NCI-H1930 (cell line): ENCODE results near the gene TRPM3.

Experiments used
- DNase-seq, 2 experiments: peaks; one replicate each; lab custom pipeline; 2025; lab: John Stamatoyannopoulos, UW

The TRPM3 gene

DNA sequence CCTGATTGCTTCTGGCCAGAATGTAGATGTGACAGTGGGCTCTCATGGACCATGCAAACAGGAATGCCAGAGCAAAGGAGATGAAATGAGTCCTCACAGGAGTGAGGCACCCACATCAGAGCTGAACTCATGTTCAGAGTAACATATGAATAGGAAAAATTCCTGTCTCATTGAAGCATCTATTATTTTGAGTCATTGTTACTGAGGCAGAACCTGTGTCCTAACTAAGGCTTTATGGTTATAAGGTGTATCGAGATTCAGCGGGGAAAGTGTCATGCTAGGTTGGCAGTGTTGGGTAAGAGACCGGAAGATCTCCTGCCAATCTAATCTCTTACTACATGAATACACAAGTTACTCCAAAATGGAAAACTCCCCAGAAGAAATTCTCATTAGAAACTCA lies 304.1 kb downstream of the TRPM3 start:
- DNase-seq = no peak

DNA sequence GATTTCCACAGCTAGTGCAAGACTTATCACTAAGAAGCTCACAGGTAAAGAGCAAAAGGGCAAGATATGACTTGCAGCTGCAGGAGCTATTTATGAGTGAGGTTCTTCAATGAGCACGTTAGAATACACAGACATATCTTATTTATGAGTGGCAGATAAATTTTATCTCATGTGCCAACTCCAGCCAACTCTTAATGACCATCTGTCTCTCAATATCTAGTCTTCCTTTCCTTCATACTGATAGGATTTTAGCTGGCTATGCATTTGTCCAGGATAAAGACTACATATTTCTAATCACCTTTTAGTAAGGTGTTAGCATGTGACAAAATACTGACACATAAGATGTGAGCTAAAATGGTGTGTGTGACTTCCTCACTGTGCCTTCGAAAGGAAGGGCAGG lies 304.5 kb downstream of the TRPM3 start:
- no peak for DNase-seq

DNA sequence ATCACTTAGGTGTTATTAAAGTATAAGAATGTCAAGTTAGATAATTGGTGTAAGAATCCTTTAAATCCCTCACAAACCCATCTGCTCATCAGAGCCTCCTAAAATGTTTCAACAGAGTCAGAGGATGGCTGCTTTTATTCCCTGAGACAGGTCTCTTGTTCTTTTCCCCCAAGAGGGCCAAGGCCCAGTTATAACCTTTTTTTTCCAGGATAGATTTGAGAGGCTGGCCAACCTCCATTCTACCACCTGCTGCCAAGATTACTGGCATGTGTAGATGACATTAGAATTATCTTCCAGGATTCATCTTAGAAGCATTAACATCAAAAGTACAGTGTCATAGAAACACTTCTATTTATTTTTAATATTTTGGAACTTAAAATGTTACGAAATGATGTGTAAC lies 305.1 kb downstream of the TRPM3 start:
- DNase-seq = no peak

DNA sequence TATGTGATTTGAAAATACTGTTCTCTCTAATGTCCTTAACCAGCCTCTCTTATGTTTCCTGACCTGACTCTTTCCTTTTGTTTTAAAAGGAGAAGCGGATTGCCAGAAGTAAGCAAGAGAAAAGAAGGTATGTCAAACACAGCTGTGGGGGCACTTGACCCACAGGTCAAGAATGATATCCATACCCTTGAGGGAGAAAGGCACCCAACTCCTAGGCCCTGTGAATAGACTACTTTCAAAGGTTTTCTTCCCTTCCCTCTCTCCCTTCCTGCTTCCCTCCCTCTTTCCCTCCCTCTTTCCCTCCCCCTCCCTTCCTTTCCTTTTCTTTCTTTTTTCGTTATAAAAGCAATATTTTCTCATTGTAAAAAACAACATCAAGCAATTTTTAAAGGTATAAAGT lies 306.8 kb downstream of the TRPM3 start:
- no peak for DNase-seq

DNA sequence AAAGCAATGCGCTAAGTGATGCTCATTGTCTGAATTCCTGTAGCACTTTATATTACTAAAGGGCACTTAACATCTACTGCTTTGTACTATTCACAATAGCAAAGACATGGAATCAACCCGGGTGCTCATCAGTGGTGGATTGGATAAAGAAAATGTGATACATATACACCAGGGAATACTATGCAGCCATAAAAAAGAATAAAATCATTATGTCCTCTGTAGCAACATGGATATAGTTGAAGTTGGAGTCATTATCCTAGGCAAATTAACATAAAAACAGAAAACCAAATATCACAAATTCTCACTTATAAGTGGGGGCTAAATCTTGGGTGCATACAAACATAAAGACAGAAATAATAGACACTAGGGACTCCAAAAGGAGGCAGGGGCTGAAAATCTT lies 308.3 kb downstream of the TRPM3 start:
- DNase-seq = no peak

DNA sequence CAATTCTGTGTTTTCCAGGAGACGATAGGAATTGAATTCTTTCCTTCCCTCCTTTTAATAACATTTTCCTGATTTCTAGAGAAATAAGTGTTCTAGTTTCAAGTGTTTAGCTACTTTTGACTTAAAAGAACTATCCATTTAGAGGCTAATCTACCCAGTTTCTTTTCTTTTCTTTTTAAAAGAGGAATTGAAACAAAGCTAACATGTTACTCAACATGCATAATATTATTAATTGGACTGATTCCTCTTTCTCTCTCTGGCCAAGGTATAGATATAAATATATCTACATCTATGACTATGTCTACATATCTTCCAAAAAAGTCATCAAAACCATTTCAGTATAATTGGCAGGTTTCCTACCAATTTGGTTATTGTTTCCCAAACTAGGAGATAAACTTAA lies 309.8 kb downstream of the TRPM3 start:
- no peak for DNase-seq

DNA sequence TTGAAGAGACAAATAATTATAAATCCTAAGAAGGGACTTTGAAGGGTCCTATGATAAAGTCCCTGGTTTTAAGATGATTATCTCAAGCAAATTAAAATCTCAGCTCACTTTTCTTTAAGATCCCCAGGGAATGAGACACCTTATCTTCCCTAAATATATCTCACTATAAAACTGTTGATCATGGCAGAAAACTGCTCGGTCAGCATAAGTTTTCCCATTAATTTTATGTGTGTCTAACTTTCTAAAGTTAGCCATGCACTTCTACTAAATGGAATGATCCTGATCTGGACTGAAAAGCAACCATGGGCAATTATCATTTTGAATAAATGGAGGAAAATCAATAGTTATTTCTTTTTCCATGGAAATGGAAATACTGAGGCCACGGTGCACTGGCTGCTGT lies 314.5 kb downstream of the TRPM3 start:
- DNase-seq = no peak

DNA sequence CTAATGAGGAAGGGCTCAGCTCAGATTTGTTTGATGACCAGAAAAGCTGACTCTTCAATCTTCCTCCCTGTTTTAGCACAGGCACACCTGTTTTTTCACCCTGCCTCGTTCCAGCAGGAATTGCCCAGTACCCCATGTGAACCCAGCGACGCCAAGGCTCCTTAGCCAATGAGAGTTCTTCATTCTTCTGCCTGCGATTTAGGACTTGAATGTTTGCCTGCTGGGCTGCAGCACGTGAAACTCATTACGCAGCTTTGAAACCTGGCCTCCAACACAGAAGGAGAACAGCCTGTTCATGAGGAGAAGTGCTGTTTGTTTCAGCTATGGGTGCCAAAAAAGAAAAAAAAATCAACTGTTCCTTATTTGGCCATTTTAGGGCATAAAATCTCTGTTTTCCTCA lies 315.5 kb downstream of the TRPM3 start:
- DNase-seq = no peak

DNA sequence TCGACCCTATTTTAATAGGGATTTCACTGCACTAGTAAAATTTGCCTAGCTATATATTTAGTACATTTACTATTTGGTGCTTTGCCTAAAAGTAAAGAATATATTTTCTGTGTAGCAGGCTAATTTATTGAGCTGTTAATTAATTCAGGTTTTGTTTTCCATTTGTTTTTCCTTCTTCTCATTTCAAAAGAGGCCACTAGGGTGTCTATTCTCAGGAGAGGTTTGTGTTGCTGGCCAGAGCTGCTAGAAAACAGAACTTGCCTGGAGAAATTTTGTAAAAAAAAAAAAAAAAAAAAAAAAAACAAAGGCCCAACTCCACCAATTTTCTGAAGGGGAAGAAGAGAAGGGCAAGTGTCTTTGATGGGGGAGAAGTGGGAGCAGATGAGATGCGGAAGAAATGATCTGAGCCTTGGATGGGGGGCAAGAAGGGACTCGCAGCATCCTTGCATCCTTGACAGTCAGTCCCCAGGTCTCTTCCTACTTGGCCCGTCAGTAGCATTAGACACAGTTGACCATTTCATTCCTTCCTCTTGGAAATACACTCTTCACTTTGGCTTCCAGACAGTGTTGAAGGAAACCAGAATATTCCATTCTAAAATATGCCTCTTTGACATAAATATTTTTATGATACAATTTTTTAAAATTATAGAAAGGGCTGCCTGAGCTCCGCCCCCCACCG lies 318.5 kb downstream of the TRPM3 start:
- DNase-seq = no peak

DNA sequence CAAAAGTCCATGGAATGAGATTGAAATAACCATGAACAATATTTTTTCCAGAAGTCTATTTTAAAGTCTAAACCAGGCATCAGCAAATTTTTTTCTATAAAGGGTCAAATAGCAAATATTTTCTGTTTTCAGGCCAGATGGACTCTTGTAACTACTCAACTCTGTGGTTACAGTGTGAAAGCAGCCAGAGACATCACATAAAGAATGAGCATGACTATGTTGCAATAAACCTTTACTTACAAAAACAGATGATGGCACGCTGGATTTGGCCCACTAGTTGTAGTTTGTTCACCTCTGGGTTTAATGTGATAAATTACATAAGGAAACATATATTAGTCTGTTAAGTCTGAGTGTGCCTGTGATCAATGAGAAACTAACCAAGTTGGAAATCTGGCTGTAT lies 319.2 kb downstream of the TRPM3 start:
- DNase-seq = no peak

DNA sequence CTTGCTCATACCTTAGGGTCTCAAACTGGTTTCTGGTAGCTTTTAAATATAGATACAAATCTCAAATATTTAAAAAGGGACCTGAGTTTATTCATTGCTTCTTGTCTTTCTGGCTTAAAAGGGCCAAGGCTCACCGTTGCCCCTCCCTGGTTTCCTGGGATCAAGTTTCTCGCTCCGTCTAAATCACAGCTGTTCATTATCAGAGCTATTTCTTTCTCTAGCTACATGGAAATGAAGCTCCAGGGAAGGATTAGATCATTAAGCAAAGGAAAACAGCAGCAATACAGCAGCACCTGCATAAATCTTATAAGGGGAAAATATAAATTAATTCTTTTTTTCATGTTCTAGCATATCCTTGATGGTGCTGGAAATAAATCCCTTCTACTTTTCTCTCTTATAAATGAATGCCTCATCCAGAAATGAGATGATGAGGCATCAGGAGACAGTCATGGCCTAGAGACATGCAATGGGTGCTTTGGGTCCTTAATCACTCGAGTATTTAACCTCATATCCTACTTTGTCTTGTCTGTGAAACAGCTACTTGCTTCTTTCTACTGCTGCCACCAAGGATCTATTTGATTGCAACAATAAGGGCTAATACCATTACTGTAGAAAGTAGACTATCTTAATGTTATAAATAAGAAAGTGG lies 320.1 kb downstream of the TRPM3 start:
- DNase-seq = no peak

DNA sequence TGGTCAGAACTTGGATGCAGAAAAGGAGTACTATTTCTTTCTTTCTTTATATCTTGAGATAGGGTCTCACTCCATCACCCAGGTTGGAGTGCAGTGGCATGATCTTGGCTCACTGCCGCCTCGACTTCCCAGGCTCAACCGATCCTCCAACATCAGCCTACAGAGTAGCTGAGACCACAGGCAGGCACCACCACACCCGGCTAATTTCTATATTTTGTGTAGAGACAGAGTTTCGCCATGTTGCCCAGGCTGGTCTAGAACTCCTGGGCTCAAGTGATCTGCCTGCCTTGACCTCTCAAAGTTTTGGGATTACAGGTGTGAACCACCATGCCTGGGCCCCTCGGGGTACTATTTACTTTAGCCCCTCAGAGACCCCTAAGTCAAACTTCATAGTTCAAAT lies 323.4 kb downstream of the TRPM3 start:
- no peak for DNase-seq

DNA sequence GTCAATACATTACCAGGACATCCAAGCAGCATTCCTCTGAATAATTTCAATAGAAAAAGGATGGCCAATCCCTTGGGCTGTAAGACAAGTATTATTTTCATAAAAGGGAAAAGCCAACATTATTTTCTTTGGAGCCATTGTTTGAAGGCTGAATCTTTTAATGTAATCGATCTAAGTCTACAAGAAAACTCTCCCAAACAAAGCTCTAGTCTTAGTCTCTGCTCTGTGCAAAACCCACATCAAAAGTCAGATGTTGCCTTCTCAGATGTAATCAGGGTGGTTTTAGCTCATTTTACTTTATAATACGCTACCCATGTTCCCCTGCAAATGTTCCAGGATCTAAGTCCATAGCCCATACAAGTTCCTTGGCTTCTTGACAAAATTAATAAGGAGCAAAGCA lies 325.6 kb downstream of the TRPM3 start:
- DNase-seq = no peak

DNA sequence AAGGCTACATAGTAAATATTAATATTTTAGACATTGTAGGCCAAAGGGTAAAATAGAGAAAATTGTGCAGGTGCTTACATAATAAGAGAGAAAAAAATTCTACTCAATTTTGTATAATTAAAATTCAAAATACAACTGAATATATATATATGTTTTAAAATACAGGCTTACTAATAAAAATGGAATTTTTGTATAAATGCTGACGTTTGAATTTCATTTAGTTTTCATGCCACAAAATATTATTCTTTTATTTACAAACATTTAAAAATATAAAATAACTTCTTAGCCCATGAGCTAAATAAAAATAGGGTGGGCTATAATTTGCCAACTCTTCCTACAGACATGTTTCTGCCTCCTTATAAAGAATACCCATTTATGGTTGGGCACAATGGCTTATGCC lies 328.6 kb downstream of the TRPM3 start:
- DNase-seq = no peak

DNA sequence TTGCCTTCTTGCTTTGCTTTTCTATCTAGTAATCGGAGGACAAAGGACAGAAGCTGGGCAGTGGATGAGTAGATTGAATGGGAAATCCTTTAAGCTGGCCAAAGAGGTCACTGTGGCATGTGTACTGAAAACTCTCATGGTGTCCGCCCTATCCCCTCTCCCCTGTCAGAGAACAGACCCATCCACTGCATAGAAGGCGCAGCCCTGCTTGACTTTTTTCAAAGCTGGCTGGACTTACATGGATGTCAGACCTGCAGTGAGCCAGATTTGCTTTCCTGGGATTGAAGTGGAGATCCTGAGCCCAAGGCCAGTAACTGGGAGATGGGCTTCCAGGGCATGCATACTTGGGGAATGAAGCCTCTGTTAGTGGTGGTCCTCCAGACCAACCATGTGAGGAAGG lies 329.5 kb downstream of the TRPM3 start:
- no peak for DNase-seq

DNA sequence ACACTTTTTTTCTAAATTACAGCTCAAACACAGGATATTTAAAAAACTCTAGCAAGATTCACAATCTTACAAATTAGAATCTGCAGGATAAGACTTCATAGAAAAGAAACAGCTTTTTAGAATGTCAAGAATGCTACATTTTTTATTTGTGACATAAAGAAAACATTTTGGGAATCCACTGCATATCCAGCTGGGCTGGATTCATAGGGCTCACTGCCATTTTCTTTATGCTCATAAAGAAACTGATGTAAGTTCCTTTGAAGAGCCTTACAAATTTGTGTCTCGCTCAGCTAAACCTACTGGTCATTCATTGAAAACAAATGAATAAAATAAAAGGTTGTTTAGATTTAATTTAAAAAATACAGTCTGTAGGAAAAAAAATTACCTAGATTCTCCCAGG lies 332.3 kb downstream of the TRPM3 start:
- DNase-seq = no peak

DNA sequence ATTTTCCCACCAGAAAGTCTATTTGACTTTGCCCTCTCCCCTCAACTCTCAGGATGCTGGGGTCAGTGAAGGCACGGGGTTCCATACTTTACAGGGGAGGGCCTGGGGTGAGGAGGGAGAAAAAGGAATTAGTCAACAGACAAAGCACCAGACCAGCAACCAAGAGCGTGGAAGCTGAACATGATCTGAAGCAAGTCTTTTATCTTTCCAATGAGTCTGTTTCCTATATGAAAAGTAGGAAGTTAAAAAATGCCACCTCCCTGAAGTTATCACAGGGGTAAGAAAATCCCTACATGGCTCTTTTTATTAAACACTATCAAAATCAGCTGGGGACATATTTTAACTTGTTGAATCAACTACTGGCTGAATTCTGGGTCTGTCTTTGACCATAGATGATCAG lies 337.0 kb downstream of the TRPM3 start:
- DNase-seq = no peak

DNA sequence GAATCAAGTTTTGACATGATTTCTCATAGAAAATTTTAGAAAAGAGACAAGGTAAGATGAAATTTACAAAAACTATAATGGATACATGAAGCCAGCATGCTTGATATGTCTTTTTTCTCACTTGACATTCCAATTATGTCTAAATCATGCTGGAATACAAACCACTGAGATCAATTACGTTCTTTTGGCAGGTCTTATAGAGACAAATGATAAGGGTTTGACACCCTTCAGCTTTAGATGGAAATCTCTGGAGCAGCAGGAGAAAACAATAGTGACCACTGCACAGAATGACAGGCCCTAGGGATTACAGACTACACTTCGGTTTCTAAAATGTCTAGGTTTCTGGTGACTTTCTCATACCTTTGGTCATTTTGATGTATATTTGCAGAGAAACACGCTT lies 342.9 kb downstream of the TRPM3 start:
- DNase-seq = no peak

DNA sequence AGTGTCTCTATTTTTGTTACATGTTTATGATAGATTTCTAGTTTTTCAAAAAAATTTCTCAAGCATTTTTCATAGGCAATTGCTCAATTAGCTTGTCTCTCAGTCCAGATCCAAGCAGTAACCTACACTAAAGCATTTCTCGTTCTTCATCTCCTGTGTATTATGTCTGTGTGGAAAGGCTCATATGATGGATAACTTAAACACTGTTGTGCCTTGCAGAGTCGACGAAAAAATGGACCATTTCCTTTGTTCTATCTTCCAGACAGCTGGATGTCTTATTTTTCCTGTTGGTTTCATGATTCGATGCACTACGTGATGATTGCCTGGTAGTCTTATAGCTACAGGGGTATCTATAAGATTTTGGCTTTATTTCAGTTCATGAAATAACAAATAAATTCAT lies 347.8 kb downstream of the TRPM3 start:
- DNase-seq = no peak

DNA sequence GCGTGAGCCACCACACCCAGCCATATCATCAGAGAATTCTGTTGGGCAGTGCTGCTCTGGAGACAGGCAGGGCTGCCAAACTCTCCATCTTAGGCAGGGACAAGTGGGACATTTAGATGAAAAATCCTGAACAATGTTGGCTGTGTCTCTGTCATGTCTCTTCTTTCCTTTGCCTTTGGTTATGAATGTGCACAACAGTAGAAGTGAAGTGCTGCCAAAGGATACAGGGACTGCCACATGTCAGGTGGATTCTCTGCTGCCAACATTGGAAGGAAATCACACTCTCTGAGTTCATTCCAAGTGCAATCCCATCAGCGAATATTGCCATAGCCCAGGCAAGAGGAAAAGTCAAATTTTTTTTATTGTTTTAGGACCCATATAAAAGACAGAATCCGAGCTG lies 348.8 kb downstream of the TRPM3 start:
- no peak for DNase-seq

DNA sequence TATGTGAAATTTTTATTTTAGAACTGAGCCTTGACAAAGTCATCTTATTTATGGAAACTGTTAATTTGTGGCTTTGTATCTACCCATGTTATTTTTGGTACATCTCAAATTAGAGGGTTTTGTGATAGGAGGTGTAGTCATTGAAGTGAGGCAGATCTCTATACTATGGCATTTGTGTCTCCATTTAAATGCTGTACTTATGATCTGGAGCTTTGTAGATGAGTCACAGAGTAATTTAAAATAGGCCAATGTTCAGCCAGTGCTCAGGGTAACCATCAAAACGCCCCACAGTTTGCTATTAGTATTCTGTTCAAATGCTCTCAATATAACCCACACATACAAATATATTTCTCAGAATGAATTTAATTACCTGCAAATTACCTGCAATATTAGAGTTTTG lies 355.5 kb downstream of the TRPM3 start:
- DNase-seq = no peak

DNA sequence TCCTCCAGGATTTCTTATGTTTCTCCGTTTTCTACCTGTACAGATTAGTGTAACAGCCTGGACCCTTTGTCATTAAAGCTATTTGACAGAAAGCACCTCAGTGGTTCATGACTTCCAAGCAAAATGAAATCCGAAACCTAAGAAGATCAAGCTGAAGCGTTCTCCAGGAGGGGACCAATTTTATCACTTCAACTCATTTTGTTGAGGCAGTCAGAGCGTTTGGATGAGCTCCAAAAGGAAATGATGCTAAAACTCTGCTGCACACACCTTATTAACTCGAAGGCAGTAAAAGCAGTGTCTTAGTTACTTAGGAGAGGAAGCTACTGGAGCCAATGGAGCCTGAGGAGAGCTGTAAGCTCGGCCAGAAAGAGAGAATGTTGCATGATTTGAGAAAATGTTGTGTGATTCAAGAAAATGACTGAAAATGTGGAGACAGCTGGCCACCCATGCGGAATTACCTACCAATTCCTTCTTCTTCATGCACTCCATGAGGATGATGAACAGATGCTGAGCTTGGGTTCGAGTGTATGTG lies 360.2 kb downstream of the TRPM3 start:
- DNase-seq = no peak

DNA sequence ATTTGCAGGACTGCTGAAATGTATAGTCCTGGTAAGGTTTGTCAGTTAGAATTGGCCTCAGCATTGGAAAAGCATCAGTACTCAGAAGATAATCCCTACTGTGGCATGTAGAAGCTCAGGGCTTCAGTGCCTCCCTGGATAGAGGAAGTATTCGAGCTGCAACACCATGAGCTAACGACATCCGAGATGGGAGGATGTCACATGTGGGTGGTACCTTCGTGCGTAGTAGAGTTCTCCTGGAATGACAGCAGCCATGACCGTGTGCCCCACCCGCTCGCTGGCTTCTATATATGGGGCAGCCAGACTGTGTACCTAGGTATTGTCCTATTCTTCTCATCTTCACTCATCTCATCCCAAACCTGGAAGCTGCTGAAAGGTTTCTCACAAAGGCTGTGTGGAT lies 361.2 kb downstream of the TRPM3 start:
- no peak for DNase-seq

DNA sequence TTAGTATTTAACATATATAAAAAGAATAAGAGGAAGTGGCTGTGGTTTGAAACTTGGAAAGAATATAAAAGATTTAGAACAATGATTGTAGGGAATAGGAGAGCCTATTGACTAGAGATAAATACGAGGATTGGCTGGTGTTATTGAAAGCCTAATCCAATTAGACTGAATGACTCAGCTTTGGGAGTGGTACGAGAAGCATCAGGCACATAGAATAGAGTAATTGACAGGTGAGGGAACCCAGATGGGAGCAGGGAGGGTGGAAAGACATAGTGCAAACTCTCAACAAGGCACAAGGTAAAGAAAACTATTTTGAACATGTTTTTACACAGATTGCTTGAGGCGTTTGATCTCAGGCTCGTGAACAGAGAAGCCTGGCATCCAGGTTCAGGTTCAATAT lies 368.1 kb downstream of the TRPM3 start:
- no peak for DNase-seq
